ENCODE data around the gene ART1. TPM values are rescaled to one million over a fixed set of nuclear protein-coding genes. Genes with fewer than 3 reads are reported as not detected.

ART1 gene
- polyA plus RNA-seq, 1 donor (not counting 4 experiments of a cell fraction or from before 2014, with no cell fraction given): not detected

DNA sequence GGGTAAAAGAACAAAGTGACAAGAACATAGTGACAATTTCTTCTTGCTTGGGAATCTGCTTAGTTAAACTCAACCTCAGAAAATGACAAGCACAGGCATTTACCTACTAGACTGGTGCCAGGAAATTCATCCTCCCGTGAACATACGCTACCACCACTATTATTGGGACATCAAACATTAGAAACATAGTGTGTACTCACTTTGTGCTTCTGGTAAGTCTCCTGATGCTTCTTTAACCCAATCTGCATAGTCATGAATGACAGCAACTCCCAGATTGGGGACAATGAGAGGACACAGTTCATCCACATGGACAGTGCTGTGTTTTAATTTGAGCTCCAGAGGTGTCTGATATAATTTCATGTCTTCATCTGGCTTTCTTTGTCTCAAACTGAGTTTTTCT, 55.5 kb downstream of the ART1 start:
- H3K4me1 ChIP-seq (ENCODE audit: control insufficient read depth, extremely low read depth, insufficient read depth, low read length): no peaks in the 10 kb centered on the region
- no peaks in the 10 kb centered on the region for H3K9me1 ChIP-seq (ENCODE audit: control insufficient read depth, extremely low read depth, insufficient read depth, low read length)
- no peak for TF ChIP-seq EZH2 (IDR thresholded peaks at IDR 0.05; ENCODE audit: low read length)
- TF ChIP-seq, protein P1, sequence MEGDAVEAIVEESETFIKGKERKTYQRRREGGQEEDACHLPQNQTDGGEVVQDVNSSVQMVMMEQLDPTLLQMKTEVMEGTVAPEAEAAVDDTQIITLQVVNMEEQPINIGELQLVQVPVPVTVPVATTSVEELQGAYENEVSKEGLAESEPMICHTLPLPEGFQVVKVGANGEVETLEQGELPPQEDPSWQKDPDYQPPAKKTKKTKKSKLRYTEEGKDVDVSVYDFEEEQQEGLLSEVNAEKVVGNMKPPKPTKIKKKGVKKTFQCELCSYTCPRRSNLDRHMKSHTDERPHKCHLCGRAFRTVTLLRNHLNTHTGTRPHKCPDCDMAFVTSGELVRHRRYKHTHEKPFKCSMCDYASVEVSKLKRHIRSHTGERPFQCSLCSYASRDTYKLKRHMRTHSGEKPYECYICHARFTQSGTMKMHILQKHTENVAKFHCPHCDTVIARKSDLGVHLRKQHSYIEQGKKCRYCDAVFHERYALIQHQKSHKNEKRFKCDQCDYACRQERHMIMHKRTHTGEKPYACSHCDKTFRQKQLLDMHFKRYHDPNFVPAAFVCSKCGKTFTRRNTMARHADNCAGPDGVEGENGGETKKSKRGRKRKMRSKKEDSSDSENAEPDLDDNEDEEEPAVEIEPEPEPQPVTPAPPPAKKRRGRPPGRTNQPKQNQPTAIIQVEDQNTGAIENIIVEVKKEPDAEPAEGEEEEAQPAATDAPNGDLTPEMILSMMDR (optimal IDR thresholded peaks at IDR 0.05 in 1 of 3, IDR thresholded peaks at IDR 0.05 in 1 of 3, conservative IDR thresholded peaks at IDR 0.05 in 1 of 3; ENCODE audit: extremely low read depth in 1 of 3, insufficient read depth in 2 of 3, low read length in 3 of 3): no peak
- H3K79me2 ChIP-seq (ENCODE audit: control insufficient read depth, insufficient read depth, low read length): no peaks in the 10 kb centered on the region
- FAIRE-seq (no peak), DNase-seq (ENCODE audit: low read depth, low spot score) (no peak)
- H4K20me1 ChIP-seq (ENCODE audit: control insufficient read depth, extremely low read depth, insufficient read depth, low read length): no peaks in the 10 kb centered on the region
- dilution Hi-C loops (cut with MboI; ENCODE audit: extremely low pct_ligation_motif_present, low sequenced_read_pairs): no loop called here
- no peak overlapping the region for H3K4me3 ChIP-seq (ENCODE audit: control insufficient read depth in 2 of 3, extremely low read depth in 1 of 3, insufficient read depth in 2 of 3, low read depth in 1 of 3, low read length in 3 of 3)
- H2AFZ ChIP-seq (ENCODE audit: control insufficient read depth, low read length): no peak overlapping the region
- no peak overlapping the region for H3K9ac ChIP-seq (ENCODE audit: control insufficient read depth, extremely low read depth, insufficient read depth, low read length)
- H3K4me2 ChIP-seq (ENCODE audit: control insufficient read depth, extremely low read depth, insufficient read depth, low read depth, low read length): no peak overlapping the region
- H3K27ac ChIP-seq (ENCODE audit: control insufficient read depth, insufficient read depth, low read length): no peak overlapping the region
- peaks cover 27 to 39% of the 10 kb centered on the region in 2 experiments for H3K36me3 ChIP-seq (ENCODE audit: control insufficient read depth in 2 of 2, extremely low read depth in 1 of 2, insufficient read depth in 2 of 2, low read length in 2 of 2)
- no peaks in the 10 kb centered on the region for H3K9me3 ChIP-seq (ENCODE audit: control insufficient read depth, low read depth, low read length)
- H3K27me3 ChIP-seq (ENCODE audit: control insufficient read depth, extremely low read depth, insufficient read depth, low read length): no peaks in the 10 kb centered on the region

DNA sequence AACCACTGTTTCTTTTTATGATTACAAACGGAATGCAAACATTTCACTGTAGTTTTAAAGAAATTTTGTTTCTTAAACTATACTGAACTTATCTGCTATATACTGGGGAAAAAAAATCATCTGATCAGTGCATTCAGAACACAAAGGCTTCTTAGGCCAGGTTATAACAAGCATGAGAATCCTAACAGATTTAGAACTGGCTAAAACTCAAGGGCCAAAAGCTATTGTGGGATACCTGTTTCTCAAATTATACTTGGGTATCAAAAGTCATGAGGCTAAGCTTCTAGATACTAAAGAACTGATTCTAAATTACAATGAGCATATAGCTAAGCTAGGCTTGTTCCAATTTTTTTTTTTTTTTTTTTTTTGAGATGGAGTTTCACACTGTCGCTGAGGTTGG, 56.0 kb downstream of the ART1 start:
- Histone ChIP-seq H2AFZ (ENCODE audit: control insufficient read depth, low read length) (no peak overlapping the region), H3K4me1 (ENCODE audit: control insufficient read depth, extremely low read depth, insufficient read depth, low read length) (no peaks in the 10 kb centered on the region), H3K4me3 (ENCODE audit: control insufficient read depth in 2 of 3, extremely low read depth in 1 of 3, insufficient read depth in 2 of 3, low read depth in 1 of 3, low read length in 3 of 3) (no peak overlapping the region), H3K27me3 (ENCODE audit: control insufficient read depth, extremely low read depth, insufficient read depth, low read length) (no peaks in the 10 kb centered on the region), H3K9me3 (ENCODE audit: control insufficient read depth, low read depth, low read length) (no peaks in the 10 kb centered on the region), H3K9me1 (ENCODE audit: control insufficient read depth, extremely low read depth, insufficient read depth, low read length) (no peaks in the 10 kb centered on the region), H3K9ac (ENCODE audit: control insufficient read depth, extremely low read depth, insufficient read depth, low read length) (no peak overlapping the region), H3K79me2 (ENCODE audit: control insufficient read depth, insufficient read depth, low read length) (no peaks in the 10 kb centered on the region), H3K36me3 (ENCODE audit: control insufficient read depth in 2 of 2, extremely low read depth in 1 of 2, insufficient read depth in 2 of 2, low read length in 2 of 2) (peaks cover 23 to 39% of the 10 kb centered on the region in 2 experiments), H3K27ac (ENCODE audit: control insufficient read depth, insufficient read depth, low read length) (no peak overlapping the region), H3K4me2 (ENCODE audit: control insufficient read depth, extremely low read depth, insufficient read depth, low read depth, low read length) (no peak overlapping the region), H4K20me1 (ENCODE audit: control insufficient read depth, extremely low read depth, insufficient read depth, low read length) (no peaks in the 10 kb centered on the region)
- TF ChIP-seq, protein P1 (optimal IDR thresholded peaks at IDR 0.05 in 1 of 3, IDR thresholded peaks at IDR 0.05 in 1 of 3, conservative IDR thresholded peaks at IDR 0.05 in 1 of 3; ENCODE audit: extremely low read depth in 1 of 3, insufficient read depth in 2 of 3, low read length in 3 of 3): no peak
- TF ChIP-seq EZH2 (IDR thresholded peaks at IDR 0.05; ENCODE audit: low read length): no peak
- dilution Hi-C loops (cut with MboI; ENCODE audit: extremely low pct_ligation_motif_present, low sequenced_read_pairs): no loop called here
- DNase-seq (ENCODE audit: low read depth, low spot score) (no peak), FAIRE-seq (no peak)
